Measurements from ENCODE around the gene MTA2. TPM values are rescaled to one million over a fixed set of nuclear protein-coding genes. Genes with fewer than 3 reads are reported as not detected.

Gene MTA2
- total and polyA plus RNA-seq, 2 donors (not counting 1 experiment from before 2014, with no cell fraction given), result 37.2 to 139 TPM

GRCh38 chr11:62649486-62649885 lies 47.8 kb upstream of the MTA2 start:
- H3K27ac Mint-ChIP-seq, result no peak overlapping the region
- POLR2A ChIA-PET, result interaction anchor here (0.6 kb wide), 1 partner anchor 562 kb away, joined by 5 read pairs; no protein-coding TSS in a partner anchor
- H3K4me1 ChIP-seq (ENCODE audit: control insufficient read depth in 2 of 2, insufficient read depth in 2 of 2, low read length in 2 of 2), result peaks cover 28 to 39% of the 10 kb centered on the region in 2 donors
- no peaks in the 10 kb centered on the region for H3K27me3 ChIP-seq (replicated peaks in 1 of 4; ENCODE audit: control extremely low read depth in 1 of 4, control insufficient read depth in 3 of 4, insufficient read depth in 4 of 4, low read length in 3 of 4)
- WGBS (ENCODE audit: insufficient coverage), result 90% methylated on average over 11 of the region's 11 CpGs
- CTCF ChIA-PET, result interaction anchor here (1.0 to 2.0 kb wide), 3 partner anchors 15 to 48 kb away, joined by 3 to 8 read pairs (median 3); partner anchors contain the start of genes C11orf98, CSKMT and MTA2
- peaks cover 61% of the 10 kb centered on the region for H3K79me2 ChIP-seq (ENCODE audit: control insufficient read depth, insufficient read depth, low read length)
- no peak overlapping the region for H3K4me2 ChIP-seq (replicated peaks; ENCODE audit: low read depth, low read length, poor library complexity, severe bottlenecking)
- TF ChIP-seq EZH2 (IDR thresholded peaks at IDR 0.05; ENCODE audit: borderline replicate concordance, insufficient read depth, low read depth, low read length, poor library complexity, severe bottlenecking) (no peak), CTCF (IDR thresholded peaks at IDR 0.05) (no peak)
- intact Hi-C loops (cut with micrococcal nuclease), result no loop called here
- no peaks in the 10 kb centered on the region for H3K9me3 ChIP-seq (ENCODE audit: control extremely low read depth in 1 of 3, control insufficient read depth in 2 of 3, insufficient read depth in 1 of 3, low read length in 2 of 3)
- H3K9me3 Mint-ChIP-seq (ENCODE audit: insufficient read depth), result no peaks in the 10 kb centered on the region
- no peak overlapping the region for H3K27ac ChIP-seq (ENCODE audit: low read length in 2 of 2)
- H3K4me3 ChIP-seq (ENCODE audit: control extremely low read depth in 1 of 5, extremely low read depth in 1 of 5, insufficient read depth in 1 of 5, low read depth in 2 of 5, low read length in 4 of 5), result no peak overlapping the region
- H4K20me1 ChIP-seq (ENCODE audit: control insufficient read depth, insufficient read depth, low read length, poor library complexity, severe bottlenecking), result peaks cover 9% of the 10 kb centered on the region
- H2AFZ ChIP-seq (ENCODE audit: insufficient read depth, low read depth, low read length, poor library complexity, severe bottlenecking), result no peak overlapping the region
- H3K36me3 ChIP-seq (replicated peaks in 1 of 2; ENCODE audit: control extremely low read depth in 1 of 2, control insufficient read depth in 1 of 2, extremely low read depth in 1 of 2, insufficient read depth in 2 of 2, low read length in 1 of 2), result peaks cover 0 to 28% of the 10 kb centered on the region in 2 experiments
- H3K4me1 Mint-ChIP-seq, result peaks cover 39% of the 10 kb centered on the region
- H3K4me3 Mint-ChIP-seq, result no peak overlapping the region
- ATAC-seq (ENCODE audit: low read depth) (no peak), DNase-seq (no peak)
- H3K9ac ChIP-seq (ENCODE audit: low read length), result no peak overlapping the region
- H3K27me3 Mint-ChIP-seq, result no peaks in the 10 kb centered on the region

GRCh38 chr11:62648967-62649364 lies 47.3 kb upstream of the MTA2 start:
- ChIA-PET POLR2A (interaction anchor here (1.3 kb wide), 1 partner anchor 23 kb away, joined by 6 read pairs; the partner anchor contains the start of genes LBHD1 and UQCC3), CTCF (interaction anchor here (0.9 to 1.5 kb wide), 4 partner anchors 16 to 48 kb away, joined by 3 read pairs; partner anchors contain the start of genes C11orf98, CSKMT and MTA2)
- Histone ChIP-seq H3K27ac (ENCODE audit: low read length in 2 of 2) (no peak overlapping the region), H3K4me3 (ENCODE audit: control extremely low read depth in 1 of 5, extremely low read depth in 1 of 5, insufficient read depth in 1 of 5, low read depth in 2 of 5, low read length in 4 of 5) (no peak overlapping the region), H3K4me2 (replicated peaks; ENCODE audit: low read depth, low read length, poor library complexity, severe bottlenecking) (no peak overlapping the region), H2AFZ (ENCODE audit: insufficient read depth, low read depth, low read length, poor library complexity, severe bottlenecking) (no peak overlapping the region), H3K9me3 (ENCODE audit: control extremely low read depth in 1 of 3, control insufficient read depth in 2 of 3, insufficient read depth in 1 of 3, low read length in 2 of 3) (no peaks in the 10 kb centered on the region), H3K36me3 (replicated peaks in 1 of 2; ENCODE audit: control extremely low read depth in 1 of 2, control insufficient read depth in 1 of 2, extremely low read depth in 1 of 2, insufficient read depth in 2 of 2, low read length in 1 of 2) (peaks cover 0 to 32% of the 10 kb centered on the region in 2 experiments), H3K9ac (ENCODE audit: low read length) (no peak overlapping the region), H3K4me1 (ENCODE audit: control insufficient read depth in 2 of 2, insufficient read depth in 2 of 2, low read length in 2 of 2) (peaks cover 25 to 34% of the 10 kb centered on the region in 2 donors), H4K20me1 (ENCODE audit: control insufficient read depth, insufficient read depth, low read length, poor library complexity, severe bottlenecking) (peaks cover 9% of the 10 kb centered on the region), H3K27me3 (replicated peaks in 1 of 4; ENCODE audit: control extremely low read depth in 1 of 4, control insufficient read depth in 3 of 4, insufficient read depth in 4 of 4, low read length in 3 of 4) (no peaks in the 10 kb centered on the region), H3K79me2 (ENCODE audit: control insufficient read depth, insufficient read depth, low read length) (peaks cover 67% of the 10 kb centered on the region)
- Mint-ChIP-seq H3K4me1 (peaks cover 37% of the 10 kb centered on the region), H3K9me3 (ENCODE audit: insufficient read depth) (no peaks in the 10 kb centered on the region), H3K27me3 (no peaks in the 10 kb centered on the region), H3K4me3 (no peak overlapping the region), H3K27ac (peak overlapping the region; percentile 15)
- 100% methylated on average over 9 of the region's 11 CpGs for WGBS (ENCODE audit: insufficient coverage)
- TF ChIP-seq CTCF (IDR thresholded peaks at IDR 0.05) (no peak), EZH2 (IDR thresholded peaks at IDR 0.05; ENCODE audit: borderline replicate concordance, insufficient read depth, low read depth, low read length, poor library complexity, severe bottlenecking) (no peak)
- DNase-seq (no peak), ATAC-seq (ENCODE audit: low read depth) (no peak)
- intact Hi-C loops (cut with micrococcal nuclease), result no loop called here

Measured in B cell (primary cell).